ENCODE results near the gene TLCD1.
A peak's percentile ranks its signal among the peaks of the same experiment; 100 is the strongest.

Gene TLCD1

GRCh38 chr17:28726226-28726626 is at the start of gene TLCD1:
Gene TLCD1 (minus strand): TSS chr17:28726233. CDS start chr17:28726097, 136 bp downstream.
- DNase-seq (ENCODE audit: low read depth in 2 of 2) = peak in 1 of 2 donors; percentile 80

- DNase-seq (ENCODE audit: low read depth in 2 of 2) = no peak
Measured at GRCh38 chr17:28774206-28774605, 48.2 kb upstream of the TLCD1 start.

GRCh38 chr17:28773736-28774135 is 47.7 kb upstream of the TLCD1 start:
- DNase-seq (ENCODE audit: low read depth in 2 of 2) = no peak

GRCh38 chr17:28765038-28765437 is 39.0 kb upstream of the TLCD1 start:
- no peak for DNase-seq (ENCODE audit: low read depth in 2 of 2)

GRCh38 chr17:28763804-28764266 is 37.8 kb upstream of the TLCD1 start:
- DNase-seq (ENCODE audit: low read depth in 2 of 2) = peak; percentile 70 to 73

- DNase-seq (ENCODE audit: low read depth in 2 of 2) = no peak
Measured at GRCh38 chr17:28763137-28763799, 37.2 kb upstream of the TLCD1 start.

GRCh38 chr17:28760601-28761562 is 34.8 kb upstream of the TLCD1 start:
- no peak for DNase-seq (ENCODE audit: low read depth in 2 of 2)

- no peak for DNase-seq (ENCODE audit: low read depth in 2 of 2)
Measured at GRCh38 chr17:28759256-28759865, 33.3 kb upstream of the TLCD1 start.

GRCh38 chr17:28758411-28759121 is 32.5 kb upstream of the TLCD1 start:
- no peak for DNase-seq (ENCODE audit: low read depth in 2 of 2)

GRCh38 chr17:28756049-28756804 is 30.2 kb upstream of the TLCD1 start:
- no peak for DNase-seq (ENCODE audit: low read depth in 2 of 2)

- DNase-seq (ENCODE audit: low read depth in 2 of 2) = no peak
Measured at GRCh38 chr17:28755486-28755885, 29.5 kb upstream of the TLCD1 start.

- no peak for DNase-seq (ENCODE audit: low read depth in 2 of 2)
Measured at GRCh38 chr17:28751600-28752366, 25.8 kb upstream of the TLCD1 start.

- DNase-seq (ENCODE audit: low read depth in 2 of 2) = peak; percentile 88 to 89
Measured at GRCh38 chr17:28750178-28751047, 24.4 kb upstream of the TLCD1 start.

- DNase-seq (ENCODE audit: low read depth in 2 of 2) = no peak
Measured at GRCh38 chr17:28749516-28750177, 23.6 kb upstream of the TLCD1 start.

- no peak for DNase-seq (ENCODE audit: low read depth in 2 of 2)
Measured at GRCh38 chr17:28748852-28749515, 23.0 kb upstream of the TLCD1 start.

- no peak for DNase-seq (ENCODE audit: low read depth in 2 of 2)
Measured at GRCh38 chr17:28747801-28748750, 22.0 kb upstream of the TLCD1 start.
